Left lung (tissue), 10 donors: Measurements from ENCODE around the gene PAQR5. TPM values are rescaled to one million over a fixed set of nuclear protein-coding genes. Genes with fewer than 3 reads are reported as not detected.

Experiments
- ATAC-seq: fragments of 200-7000 bp; cut with Tn5 transposase; one replicate; pipeline ENCODE4 v1.9.1; 2020; ENCODE audit warnings: moderate library complexity
- DNase-seq, 4 donors: peaks; one replicate each; pipeline ENCODE4 v3.0.0-alpha.2; 2013 to 2020
- H3K27ac ChIP-seq, 2 donors: fragments of 200-600 bp; sonication (generic) in 1 of 2; one replicate each; pipeline versions ENCODE4 v1.5.0 to v1.8.0; 2020 to 2021
- H3K27me3 ChIP-seq, 2 donors: fragments of 200-600 bp; sonication (generic) in 1 of 2; one replicate each; pipeline versions ENCODE4 v1.5.0 to v1.8.0; 2020 to 2021
- H3K36me3 ChIP-seq, 2 donors: fragments of 200-600 bp; sonication (generic) in 1 of 2; one replicate each; pipeline versions ENCODE4 v1.5.0 to v1.8.0; 2020 to 2021
- H3K4me1 ChIP-seq, 2 donors: fragments of 200-600 bp; one replicate each; pipeline ENCODE4 v1.8.0; 2021
- H3K4me3 ChIP-seq, 2 donors: fragments of 200-600 bp; sonication (generic) in 1 of 2; one replicate each; pipeline versions ENCODE4 v1.5.0 to v1.8.0; 2020 to 2021; ENCODE audit warnings: mild to moderate bottlenecking in 1 of 2
- H3K9me3 ChIP-seq, 2 donors: fragments of 200-600 bp; sonication (generic) in 1 of 2; one replicate each; pipeline versions ENCODE4 v1.5.0 to v1.8.0; 2020 to 2021
- CTCF ChIP-seq, 2 donors: fragments of 200-600 bp; sonication (generic) in 1 of 2; IDR thresholded peaks; one replicate each; pipeline versions ENCODE4 v1.5.0 to v1.8.0; 2021; ENCODE audit warnings: antibody characterized with exemption in 2 of 2
- intact Hi-C, 2 donors: fragments of 100-400 bp; cut with DNase I; formaldehyde crosslinking; loops; one replicate each; pipeline versions ENCODE4 v1.11.2 to v1.14.2; 2022
- polyA plus RNA-seq, 6 donors: library from polyadenylated mRNA; unstranded; fragments of 120-200 nt; gene quantifications; one replicate each; pipeline ENCODE4 v1.2.1, GENCODE V29; 2013; ENCODE audit not compliant: insufficient read length in 6 of 6
- total RNA-seq, 2 donors: library from RNA; stranded (reverse); fragmentation: NEBNext Ultra II Directional; extraction: Animal tissue kit (Norgen Biotek cat#: 25700); gene quantifications; one replicate each; pipeline ENCODE4 v1.2.1, GENCODE V29; 2021
- donor health status: DM: no; HTN: yes; CAD: no.
- donor health status: DM: no; HTN: no; CAD: no.

Gene PAQR5
- total and polyA plus RNA-seq, 8 donors: 6.2 to 17.7 (median 7.5) TPM

- no peaks in the 10 kb centered on the region for H3K36me3 ChIP-seq
- H3K9me3 ChIP-seq: no peaks in the 10 kb centered on the region
- DNase-seq (no peak), ATAC-seq (no peak)
- H3K27me3 ChIP-seq: no peaks in the 10 kb centered on the region
- intact Hi-C loops: no loop called here
- no peak for TF ChIP-seq CTCF (IDR thresholded peaks at IDR 0.05)
- H3K4me3 ChIP-seq: no peak overlapping the region
- H3K27ac ChIP-seq: no peak overlapping the region
- H3K4me1 ChIP-seq: peaks cover 0 to 6% of the 10 kb centered on the region in 2 donors
Measured at GRCh38 chr15:69324565-69324964, 25.9 kb downstream of the PAQR5 start.

- ATAC-seq (no peak), DNase-seq (no peak)
- no peaks in the 10 kb centered on the region for H3K36me3 ChIP-seq
- intact Hi-C loops: no loop called here
- H3K4me1 ChIP-seq: no peaks in the 10 kb centered on the region
- no peak overlapping the region for H3K27ac ChIP-seq
- no peak for TF ChIP-seq CTCF (IDR thresholded peaks at IDR 0.05)
- H3K27me3 ChIP-seq: no peaks in the 10 kb centered on the region
- no peak overlapping the region for H3K4me3 ChIP-seq
- H3K9me3 ChIP-seq: no peaks in the 10 kb centered on the region
Measured at GRCh38 chr15:69325456-69325971, 26.8 kb downstream of the PAQR5 start.

- TF ChIP-seq CTCF (IDR thresholded peaks at IDR 0.05): no peak
- Histone ChIP-seq H3K4me3 (no peak overlapping the region), H3K4me1 (no peaks in the 10 kb centered on the region), H3K27ac (no peak overlapping the region), H3K27me3 (no peaks in the 10 kb centered on the region), H3K36me3 (no peaks in the 10 kb centered on the region), H3K9me3 (no peaks in the 10 kb centered on the region)
- ATAC-seq (peak; percentile 18), DNase-seq (no peak)
- intact Hi-C loops: no loop called here
Measured at GRCh38 chr15:69328080-69328479, 29.4 kb downstream of the PAQR5 start.

DNA sequence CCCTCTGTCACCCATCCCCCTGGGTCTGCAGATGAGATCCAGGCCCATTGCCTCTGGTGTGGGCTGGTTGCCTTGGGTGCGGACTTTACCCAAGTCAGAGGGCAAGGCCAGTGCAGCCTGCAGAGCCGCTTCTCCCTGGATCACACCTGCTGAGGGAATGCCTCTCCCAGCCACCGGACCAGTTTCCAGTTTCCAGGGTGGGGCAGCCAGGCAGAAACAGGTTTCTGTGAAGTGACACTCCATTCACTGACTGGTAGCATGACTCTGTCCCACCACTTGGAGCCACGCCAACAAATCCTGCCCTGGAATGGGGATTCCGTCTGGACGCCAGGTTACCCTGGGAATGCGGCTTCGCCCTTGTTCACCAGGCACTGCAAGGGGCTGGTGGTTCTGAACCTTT lies 30.0 kb downstream of the PAQR5 start:
- H3K36me3 ChIP-seq: no peaks in the 10 kb centered on the region
- H3K9me3 ChIP-seq: no peaks in the 10 kb centered on the region
- H3K4me3 ChIP-seq: no peak overlapping the region
- H3K4me1 ChIP-seq: no peaks in the 10 kb centered on the region
- ATAC-seq (peak; percentile 95), DNase-seq (peak in 2 of 4 donors; percentile 24 to 66)
- no peak overlapping the region for H3K27ac ChIP-seq
- H3K27me3 ChIP-seq: no peaks in the 10 kb centered on the region
- no peak for TF ChIP-seq CTCF (IDR thresholded peaks at IDR 0.05)
- intact Hi-C loops: no loop called here

DNA sequence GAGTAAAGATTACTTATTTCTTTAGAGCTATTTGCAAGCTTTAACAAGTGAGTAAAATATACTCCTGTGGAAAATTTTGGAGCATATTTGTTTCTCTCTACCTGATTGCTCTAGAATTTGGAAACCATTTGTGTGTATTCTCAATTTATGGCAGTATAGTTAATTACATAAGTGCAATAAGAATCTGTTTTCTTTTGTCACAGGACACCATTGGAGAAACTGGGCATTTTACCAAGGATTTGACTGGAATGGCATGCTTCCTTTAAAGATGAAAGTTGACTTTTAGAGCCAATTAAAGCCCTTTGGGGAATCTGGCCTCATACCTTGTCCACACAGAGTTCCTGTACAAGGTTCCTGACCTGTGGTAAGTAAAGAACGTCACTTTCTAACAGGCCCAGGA lies 38.4 kb downstream of the PAQR5 start:
- intact Hi-C loops: no loop called here
- Histone ChIP-seq H3K4me1 (no peaks in the 10 kb centered on the region), H3K9me3 (peaks cover 0 to 7% of the 10 kb centered on the region in 2 donors), H3K27me3 (no peaks in the 10 kb centered on the region), H3K27ac (no peak overlapping the region), H3K36me3 (no peaks in the 10 kb centered on the region), H3K4me3 (no peak overlapping the region)
- ATAC-seq: no peak
- DNase-seq: no peak
- TF ChIP-seq CTCF (IDR thresholded peaks at IDR 0.05): no peak
